Fibroblast of mammary gland (primary cell): ENCODE measurements around the gene FAM120A.

Experiments used
- DNase-seq: peaks from one replicate; pipeline ENCODE4 v3.0.0-alpha.2; 2010; ENCODE audit warnings: low read depth
- H3K4me3 ChIP-seq: 2 replicates; pipeline ENCODE4 v1.5.1; 2011; ENCODE audit warnings: low read depth, mild to moderate bottlenecking, low read length, moderate library complexity; ENCODE audit not compliant: control insufficient read depth
- TF ChIP-seq, protein P1 (sequence below): conservative IDR thresholded peaks from 2 replicates; pipeline ENCODE4 v1.5.1; 2011; ENCODE audit warnings: low read depth, low read length, inconsistent platforms; ENCODE audit not compliant: control insufficient read depth, insufficient read depth

Gene FAM120A

DNA sequence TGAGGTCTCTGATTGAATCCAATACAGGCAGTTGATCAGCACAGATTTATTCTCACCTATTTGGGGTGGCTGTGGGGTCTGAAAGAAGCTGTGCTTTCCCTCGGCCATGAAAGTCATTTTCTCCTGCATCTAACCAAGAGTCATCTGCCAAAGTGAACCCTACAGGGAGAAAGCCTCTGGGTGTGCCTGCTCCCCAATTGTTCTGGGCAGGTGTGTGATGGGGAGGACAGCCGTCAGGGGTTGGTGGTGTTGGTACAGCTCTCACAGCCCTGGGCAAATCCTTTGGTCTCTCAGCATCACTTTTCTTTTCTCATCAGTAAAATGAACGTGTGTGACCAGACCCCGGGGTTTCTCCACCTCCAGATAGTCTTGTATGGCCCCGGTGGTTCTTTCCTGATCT, 127.4 kb downstream of the FAM120A start:
- TF ChIP-seq, protein P1, sequence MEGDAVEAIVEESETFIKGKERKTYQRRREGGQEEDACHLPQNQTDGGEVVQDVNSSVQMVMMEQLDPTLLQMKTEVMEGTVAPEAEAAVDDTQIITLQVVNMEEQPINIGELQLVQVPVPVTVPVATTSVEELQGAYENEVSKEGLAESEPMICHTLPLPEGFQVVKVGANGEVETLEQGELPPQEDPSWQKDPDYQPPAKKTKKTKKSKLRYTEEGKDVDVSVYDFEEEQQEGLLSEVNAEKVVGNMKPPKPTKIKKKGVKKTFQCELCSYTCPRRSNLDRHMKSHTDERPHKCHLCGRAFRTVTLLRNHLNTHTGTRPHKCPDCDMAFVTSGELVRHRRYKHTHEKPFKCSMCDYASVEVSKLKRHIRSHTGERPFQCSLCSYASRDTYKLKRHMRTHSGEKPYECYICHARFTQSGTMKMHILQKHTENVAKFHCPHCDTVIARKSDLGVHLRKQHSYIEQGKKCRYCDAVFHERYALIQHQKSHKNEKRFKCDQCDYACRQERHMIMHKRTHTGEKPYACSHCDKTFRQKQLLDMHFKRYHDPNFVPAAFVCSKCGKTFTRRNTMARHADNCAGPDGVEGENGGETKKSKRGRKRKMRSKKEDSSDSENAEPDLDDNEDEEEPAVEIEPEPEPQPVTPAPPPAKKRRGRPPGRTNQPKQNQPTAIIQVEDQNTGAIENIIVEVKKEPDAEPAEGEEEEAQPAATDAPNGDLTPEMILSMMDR: no peak
- no peak overlapping the region for H3K4me3 ChIP-seq
- DNase-seq: no peak

DNA sequence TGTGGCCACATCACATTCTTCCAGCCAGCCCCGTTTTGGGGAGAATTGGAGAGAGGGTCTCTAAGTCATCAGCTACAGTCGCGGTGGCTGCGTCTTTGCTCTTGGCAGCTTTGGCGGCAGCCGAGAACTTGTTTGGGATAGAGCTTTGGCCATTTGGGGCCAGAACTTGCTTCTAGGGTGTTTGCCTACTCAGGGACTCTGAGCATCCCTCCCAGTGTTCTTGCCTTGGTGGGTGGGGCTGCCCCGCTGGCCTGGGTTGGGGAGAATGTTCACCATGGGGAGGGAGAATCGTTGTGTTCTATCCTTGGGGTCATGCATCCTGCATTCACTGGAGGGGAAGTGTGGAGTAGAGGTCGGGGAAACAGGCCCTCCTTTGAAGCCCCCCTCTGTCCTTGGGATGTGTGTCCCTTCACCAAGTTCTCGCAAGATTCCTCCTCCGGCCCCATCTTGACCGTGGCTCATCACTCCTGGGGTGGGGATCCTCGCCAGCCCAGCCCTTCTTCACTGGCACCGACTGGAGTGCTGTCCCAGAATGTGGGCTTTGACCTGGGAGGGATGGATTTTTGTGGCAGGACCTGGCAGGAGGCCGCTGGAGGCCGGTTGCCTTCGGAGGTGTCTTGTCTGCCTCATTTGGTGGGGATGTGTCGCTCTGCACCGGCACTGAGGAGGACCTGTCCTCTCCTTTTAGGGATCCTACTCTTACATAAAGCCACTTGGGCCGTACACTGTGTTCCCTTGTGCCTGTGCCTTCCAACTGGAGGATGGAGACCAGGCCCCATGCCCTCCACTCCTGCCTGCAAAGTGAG, 128.4 kb downstream of the FAM120A start:
- TF ChIP-seq, protein P1: no peak
- no peak overlapping the region for H3K4me3 ChIP-seq
- no peak for DNase-seq

DNA sequence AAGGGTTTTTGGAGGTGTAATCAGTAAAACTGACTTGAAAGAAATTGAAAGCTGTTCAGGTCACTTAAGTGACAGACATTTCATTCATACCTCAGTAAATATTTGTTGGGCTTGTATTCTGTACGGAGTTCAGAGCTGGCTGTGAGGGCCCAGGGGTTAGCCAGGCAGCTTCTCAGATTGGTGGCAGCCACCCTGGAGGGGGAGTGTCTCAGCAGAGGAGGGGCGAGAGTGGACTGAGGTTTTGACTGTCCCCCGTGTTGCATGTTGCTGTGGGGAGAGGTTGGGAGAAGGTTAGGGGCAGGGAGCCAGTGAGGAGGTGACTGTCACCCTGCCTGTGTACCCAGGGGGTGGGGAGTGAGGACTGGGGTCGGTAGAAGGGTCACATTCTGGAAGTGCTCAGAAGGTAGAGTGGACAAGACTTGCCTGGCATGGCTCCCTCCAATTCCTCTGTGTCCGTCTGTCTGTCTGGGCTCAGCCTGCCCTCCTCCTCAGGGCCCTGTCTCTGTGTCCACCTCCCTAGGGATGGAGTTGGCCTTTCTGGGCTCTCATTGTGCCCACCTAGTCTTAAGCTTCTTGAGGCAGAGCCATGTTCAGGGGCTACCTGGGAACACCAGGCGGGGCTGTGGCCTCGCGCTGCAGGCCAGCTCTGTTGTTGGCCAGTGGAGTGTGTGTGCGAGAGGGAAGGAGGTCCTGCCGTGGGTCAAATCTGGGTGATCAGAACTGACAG, 129.3 kb downstream of the FAM120A start:
- H3K4me3 ChIP-seq: no peak overlapping the region
- DNase-seq: no peak
- TF ChIP-seq, protein P1: no peak

DNA sequence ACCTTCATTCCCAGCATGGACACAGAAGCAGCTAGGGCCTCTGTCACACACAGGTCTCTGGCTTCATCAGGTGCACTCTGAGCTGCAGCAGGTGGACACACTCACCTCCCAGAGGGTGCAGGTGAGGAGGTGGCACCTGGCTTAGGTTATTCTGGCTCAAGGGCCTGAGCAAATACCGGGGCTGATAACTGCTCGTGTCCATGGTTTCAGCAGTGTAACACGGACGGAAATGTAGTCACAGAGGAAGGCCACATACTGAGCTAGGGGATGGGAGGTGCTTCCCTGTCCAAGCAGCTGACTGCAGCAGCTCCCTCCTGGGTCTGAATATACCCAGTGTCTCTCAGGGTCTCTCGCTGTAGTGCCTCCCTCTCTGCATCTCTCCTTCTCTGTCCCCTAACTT, 130.6 kb downstream of the FAM120A start:
- no peak overlapping the region for H3K4me3 ChIP-seq
- no peak for DNase-seq
- TF ChIP-seq, protein P1: no peak

DNA sequence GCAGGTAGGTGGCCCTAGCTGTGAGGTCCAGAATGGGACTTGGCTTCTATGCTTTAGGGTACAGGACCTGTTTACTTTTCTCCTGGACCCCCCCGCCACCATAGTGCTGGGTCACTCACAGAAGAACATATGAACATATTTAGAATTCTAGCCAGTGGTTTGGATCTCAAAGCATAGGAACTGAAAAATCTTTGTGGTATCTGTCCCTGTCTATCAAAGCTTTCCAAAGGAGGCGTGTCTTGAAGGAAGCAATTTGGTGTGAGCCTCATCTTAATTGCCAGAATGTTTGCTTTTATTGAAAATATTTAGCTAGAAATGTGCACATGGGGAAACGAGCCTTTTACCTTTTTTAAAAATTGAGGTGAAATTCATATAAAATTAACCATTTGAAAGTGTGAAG, 131.1 kb downstream of the FAM120A start:
- DNase-seq: no peak
- TF ChIP-seq, protein P1: no peak
- H3K4me3 ChIP-seq: no peak overlapping the region

DNA sequence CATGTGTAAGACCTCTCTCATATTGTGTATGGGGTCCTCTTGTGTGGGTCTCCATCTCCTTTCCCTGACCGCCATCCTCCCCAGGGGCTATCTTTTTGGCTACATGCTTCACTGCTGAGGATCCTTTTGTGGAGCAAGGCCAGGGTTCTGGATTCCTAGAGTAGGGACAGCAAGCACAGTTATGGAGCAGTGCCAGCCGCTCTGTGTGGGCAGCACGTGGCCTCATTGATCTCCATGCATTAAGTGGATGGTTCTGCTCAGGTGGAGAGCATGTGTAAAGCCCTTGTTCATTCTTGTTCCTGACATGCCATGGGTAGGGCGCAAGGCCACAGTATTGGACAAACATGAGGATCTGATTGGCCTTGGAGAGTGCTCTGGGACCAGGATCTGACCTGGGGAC, 133.8 kb downstream of the FAM120A start:
- no peak overlapping the region for H3K4me3 ChIP-seq
- TF ChIP-seq, protein P1: no peak
- no peak for DNase-seq

DNA sequence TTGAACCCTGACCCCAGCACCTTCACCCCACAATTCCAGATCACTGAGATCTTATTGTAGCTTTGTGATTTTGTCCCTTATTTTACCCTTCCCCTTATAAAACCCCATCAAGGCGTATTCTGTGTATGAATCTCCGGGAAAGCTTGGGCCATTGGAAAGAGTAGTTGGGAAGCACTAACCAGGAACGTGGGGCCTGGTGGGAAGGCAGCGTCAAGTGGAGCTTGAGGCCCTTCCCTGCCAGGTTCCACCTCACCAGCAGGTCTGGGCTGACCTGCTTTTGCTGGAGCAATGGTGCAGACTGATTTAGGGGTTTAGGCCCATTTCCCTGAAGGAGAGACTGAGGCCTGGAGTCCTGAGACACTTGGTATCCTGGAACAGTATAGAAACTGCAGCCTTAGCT, 134.2 kb downstream of the FAM120A start:
- H3K4me3 ChIP-seq: no peak overlapping the region
- DNase-seq: no peak
- TF ChIP-seq, protein P1: no peak
